B cell (primary cell): ENCODE measurements around the gene PNMA8B. TPM values are rescaled to one million over a fixed set of nuclear protein-coding genes. Genes with fewer than 3 reads are reported as not detected.

Experiments used
- ATAC-seq: fragments of 200-7000 bp; cut with Tn5 transposase; one replicate; pipeline ENCODE4 v1.10.0; 2021; ENCODE audit warnings: low read depth, mild to moderate bottlenecking, moderate number of reproducible peaks, moderate library complexity
- CTCF ChIA-PET: fragments of 350-600 bp; sonication (Branson Sonifier 250); formaldehyde crosslinking; loops from one replicate; lab custom pipeline; 2021; ENCODE audit warnings: antibody characterized with exemption, inconsistent platforms; lab: Charles Lee
- POLR2A ChIA-PET: fragments of 350-600 bp; sonication (Branson Sonifier 250); formaldehyde crosslinking; loops from one replicate; lab custom pipeline; 2021; ENCODE audit warnings: antibody characterized with exemption; lab: Charles Lee
- DNase-seq: peaks from one replicate; pipeline ENCODE4 v3.0.0; 2013
- H2AFZ ChIP-seq: 2 replicates; pipeline ENCODE4 v1.6.1; 2012; ENCODE audit warnings: mild to moderate bottlenecking, low read depth, low read length; ENCODE audit not compliant: insufficient read depth, poor library complexity, severe bottlenecking
- H3K27ac ChIP-seq, 2 donors: 1 replicate in 1 of 2; 2 replicates in 1 of 2; pipeline ENCODE4 v1.5.1; 2012 to 2013; ENCODE audit warnings: low read length in 2 of 2, mild to moderate bottlenecking in 2 of 2, moderate library complexity in 1 of 2
- H3K27me3 ChIP-seq, 4 experiments: fragments of 200-600 bp in 1 of 4; sonication (generic) in 1 of 4; replicated peaks in 1 of 4; 1 replicate in 2 of 4; 2 replicates in 2 of 4; pipeline versions ENCODE4 v1.6.1 to v1.7.0; 2013 to 2016; ENCODE audit warnings: low read length in 3 of 4, mild to moderate bottlenecking in 2 of 4, mixed read lengths in 1 of 4, moderate library complexity in 1 of 4; ENCODE audit not compliant: insufficient read depth in 4 of 4, control insufficient read depth in 3 of 4; ENCODE audit errors: control extremely low read depth in 1 of 4
- H3K36me3 ChIP-seq, 2 experiments: replicated peaks in 1 of 2; 1 replicate in 1 of 2; 2 replicates in 1 of 2; pipeline versions ENCODE4 v1.6.1 to v1.7.1; 2013; ENCODE audit warnings: low read length in 1 of 2; ENCODE audit not compliant: insufficient read depth in 2 of 2, control insufficient read depth in 1 of 2; ENCODE audit errors: control extremely low read depth in 1 of 2, extremely low read depth in 1 of 2
- H3K4me1 ChIP-seq, 2 donors: fragments of 200-600 bp in 1 of 2; sonication (generic) in 1 of 2; 1 replicate in 1 of 2; 2 replicates in 1 of 2; pipeline versions ENCODE4 v1.5.1 to v1.6.1; 2013 to 2017; ENCODE audit warnings: low read length in 2 of 2; ENCODE audit not compliant: control insufficient read depth in 2 of 2, insufficient read depth in 2 of 2
- H3K4me2 ChIP-seq: replicated peaks from 2 replicates; pipeline ENCODE3; 2012; ENCODE audit warnings: mild to moderate bottlenecking, low read depth, low read length; ENCODE audit not compliant: poor library complexity, severe bottlenecking
- H3K4me3 ChIP-seq, 5 experiments: fragments of 200-600 bp in 1 of 5; sonication (generic) in 1 of 5; 1 replicate in 3 of 5; 2 replicates in 2 of 5; pipeline versions ENCODE4 v1.5.1 to v1.7.0; 2011 to 2016; ENCODE audit warnings: low read length in 4 of 5, mild to moderate bottlenecking in 4 of 5, low read depth in 2 of 5, control low read depth in 1 of 5, moderate library complexity in 1 of 5; ENCODE audit not compliant: insufficient read depth in 1 of 5; ENCODE audit errors: control extremely low read depth in 1 of 5, extremely low read depth in 1 of 5
- H3K79me2 ChIP-seq: fragments of 200-600 bp; sonication (generic); one replicate; pipeline ENCODE4 v1.6.0; 2016; ENCODE audit warnings: low read length; ENCODE audit not compliant: control insufficient read depth, insufficient read depth
- H3K9ac ChIP-seq: fragments of 200-600 bp; sonication (generic); 2 replicates; pipeline ENCODE4 v1.6.1; 2017; ENCODE audit warnings: mild to moderate bottlenecking, low read length, moderate library complexity
- H3K9me3 ChIP-seq, 3 donors: one replicate each; pipeline versions ENCODE4 v1.6.1 to v1.7.1; 2013; ENCODE audit warnings: low read length in 2 of 3; ENCODE audit not compliant: control insufficient read depth in 2 of 3, insufficient read depth in 1 of 3; ENCODE audit errors: control extremely low read depth in 1 of 3
- H4K20me1 ChIP-seq: 2 replicates; pipeline ENCODE4 v1.6.0; 2012; ENCODE audit warnings: mild to moderate bottlenecking, low read length; ENCODE audit not compliant: insufficient read depth, control insufficient read depth, poor library complexity, severe bottlenecking
- H3K27ac Mint-ChIP-seq: one replicate; pipeline ENCODE4 v1.8.0; 2021; ENCODE audit warnings: mixed read lengths
- H3K27me3 Mint-ChIP-seq: one replicate; pipeline ENCODE4 v1.8.0; 2021; ENCODE audit warnings: mixed read lengths
- H3K4me1 Mint-ChIP-seq: one replicate; pipeline ENCODE4 v1.8.0; 2021; ENCODE audit warnings: mixed read lengths
- H3K4me3 Mint-ChIP-seq: one replicate; pipeline ENCODE4 v1.8.0; 2021; ENCODE audit warnings: mixed read lengths
- H3K9me3 Mint-ChIP-seq: one replicate; pipeline ENCODE4 v1.8.0; 2022; ENCODE audit warnings: mixed read lengths; ENCODE audit not compliant: insufficient read depth
- CTCF ChIP-seq: fragments of 200-600 bp; IDR thresholded peaks from one replicate; pipeline ENCODE4 v1.8.0; 2022; ENCODE audit warnings: antibody characterized with exemption, mild to moderate bottlenecking
- EZH2 ChIP-seq: IDR thresholded peaks from 2 replicates; pipeline ENCODE4 v1.6.1; 2012; ENCODE audit warnings: borderline replicate concordance, low read depth, mild to moderate bottlenecking, moderate library complexity, low read length; ENCODE audit not compliant: insufficient read depth, poor library complexity, severe bottlenecking
- WGBS: methylation state at CpG from one replicate; pipeline ENCODE4 v1.1.5; 2013; ENCODE audit warnings: missing lambda C conversion rate; ENCODE audit not compliant: insufficient coverage; 5-methylcytosine and 5-hydroxymethylcytosine counted together
- intact Hi-C: fragments of 100-400 bp; cut with micrococcal nuclease; formaldehyde crosslinking; loops from one replicate; pipeline ENCODE4 v1.10.0; 2022
- polyA plus RNA-seq: library from polyadenylated mRNA; depleted of rRNA; stranded (reverse); fragments of >200 nt; gene quantifications from 2 replicates; pipeline ENCODE4 v1.2.3, GENCODE V29; 2012
- total RNA-seq, 2 donors: library from RNA; stranded (reverse); fragments of 120-200 nt in 1 of 2; gene quantifications; 1 replicate in 1 of 2; 2 replicates in 1 of 2; pipeline versions ENCODE4 v1.2.3 to v1.2.4, GENCODE V29; 2013 to 2022

PNMA8B gene
- total and polyA plus RNA-seq, 2 donors (not counting 1 experiment from before 2014, with no cell fraction given), result 0.10 to 0.32 TPM

- no peak overlapping the region for H3K4me3 Mint-ChIP-seq
- CTCF ChIA-PET, result interaction anchor here (0.7 kb wide), 1 partner anchor 21 kb away, joined by 4 read pairs; no protein-coding TSS in a partner anchor
- no peak overlapping the region for H3K9ac ChIP-seq
- no peaks in the 10 kb centered on the region for H3K79me2 ChIP-seq
- no peak for TF ChIP-seq CTCF
- TF ChIP-seq EZH2, result no peak
- POLR2A ChIA-PET, result no interaction called here
- no peaks in the 10 kb centered on the region for H3K36me3 ChIP-seq
- no peaks in the 10 kb centered on the region for H3K4me1 ChIP-seq
- H3K4me3 ChIP-seq, result no peak overlapping the region
- peaks cover 0 to 2% (median 0%) of the 10 kb centered on the region in 4 experiments for H3K27me3 ChIP-seq
- H3K9me3 Mint-ChIP-seq, result no peaks in the 10 kb centered on the region
- no peaks in the 10 kb centered on the region for H3K4me1 Mint-ChIP-seq
- no peaks in the 10 kb centered on the region for H3K9me3 ChIP-seq
- intact Hi-C loops, result no loop called here
- 83% methylated on average over 1 of the region's 2 CpGs for WGBS
- no peak overlapping the region for H2AFZ ChIP-seq
- H3K27ac Mint-ChIP-seq, result no peak overlapping the region
- H3K27ac ChIP-seq, result no peak overlapping the region
- no peak for ATAC-seq
- no peaks in the 10 kb centered on the region for H4K20me1 ChIP-seq
- DNase-seq, result no peak
- H3K4me2 ChIP-seq, result no peak overlapping the region
- H3K27me3 Mint-ChIP-seq, result peaks cover 17% of the 10 kb centered on the region
These were observed 34.1 kb downstream of the PNMA8B start for GRCh38 chr19:46461537-46461936.

GRCh38 chr19:46460981-46461380 is 34.7 kb downstream of the PNMA8B start:
- H4K20me1 ChIP-seq, result no peaks in the 10 kb centered on the region
- Mint-ChIP-seq H3K27me3 (peaks cover 21% of the 10 kb centered on the region), H3K4me3 (no peak overlapping the region), H3K9me3 (no peaks in the 10 kb centered on the region), H3K4me1 (no peaks in the 10 kb centered on the region), H3K27ac (no peak overlapping the region)
- ChIA-PET POLR2A (no interaction called here), CTCF (interaction anchor here (0.7 kb wide), 1 partner anchor 22 kb away, joined by 4 read pairs; no protein-coding TSS in a partner anchor)
- no peaks in the 10 kb centered on the region for H3K9me3 ChIP-seq
- H3K4me2 ChIP-seq, result no peak overlapping the region
- 88% methylated on average over 1 of the region's 1 CpG for WGBS
- TF ChIP-seq CTCF, result no peak
- no peak for TF ChIP-seq EZH2
- H3K36me3 ChIP-seq, result no peaks in the 10 kb centered on the region
- H2AFZ ChIP-seq, result no peak overlapping the region
- H3K27ac ChIP-seq, result no peak overlapping the region
- no peak overlapping the region for H3K9ac ChIP-seq
- H3K4me3 ChIP-seq, result no peak overlapping the region
- H3K79me2 ChIP-seq, result no peaks in the 10 kb centered on the region
- no peak for ATAC-seq
- H3K27me3 ChIP-seq, result peaks cover 0 to 2% (median 0%) of the 10 kb centered on the region in 4 experiments
- H3K4me1 ChIP-seq, result no peaks in the 10 kb centered on the region
- intact Hi-C loops, result no loop called here
- no peak for DNase-seq
